ENCODE results near the gene TPPP3. TPM values are rescaled to one million over a fixed set of nuclear protein-coding genes. Genes with fewer than 3 reads are reported as not detected.

The TPPP3 gene
- total RNA-seq, 4 donors from 2014 or later, result 29.6 to 197 (median 89.7) TPM

GRCh38 chr16:67388191-67388590 is 5.1 kb downstream of the TPPP3 start:
- TF ChIP-seq POLR2A (IDR thresholded peaks at IDR 0.05) (no peak), CTCF (IDR thresholded peaks at IDR 0.05) (no peak)
- WGBS, 2 donors, result 93 to 95% methylated on average over 8 of the region's 8 CpGs
- H3K4me3 ChIP-seq (ENCODE audit: low read depth, poor library complexity, severe bottlenecking), result no peak overlapping the region
- DNase-seq (ENCODE audit: low spot score in 2 of 2), result peak in 1 of 2 donors; percentile 59
- intact Hi-C loops (cut with DNase I; ENCODE audit: low total_unique reads), result no loop called here

- peak in 1 of 2 donors; percentile 72 for DNase-seq (ENCODE audit: low spot score in 2 of 2)
- 77 to 84% methylated on average over 8 of the region's 8 CpGs for WGBS, 2 donors
- intact Hi-C loops (cut with DNase I; ENCODE audit: low total_unique reads), result no loop called here
- H3K4me3 ChIP-seq (ENCODE audit: low read depth, poor library complexity, severe bottlenecking), result no peak overlapping the region
- TF ChIP-seq POLR2A (IDR thresholded peaks at IDR 0.05) (no peak), CTCF (IDR thresholded peaks at IDR 0.05) (no peak)
These were observed 5.7 kb downstream of the TPPP3 start for GRCh38 chr16:67387479-67388079.

- H3K4me3 ChIP-seq (ENCODE audit: low read depth, poor library complexity, severe bottlenecking), result no peak overlapping the region
- DNase-seq (ENCODE audit: low spot score in 2 of 2), result peak in 1 of 2 donors; percentile 78
- WGBS, 2 donors, result 92 to 95% methylated on average over 5 of the region's 5 CpGs
- no peak for TF ChIP-seq POLR2A (IDR thresholded peaks at IDR 0.05)
- TF ChIP-seq CTCF (IDR thresholded peaks at IDR 0.05), result no peak
- intact Hi-C loops (cut with DNase I; ENCODE audit: low total_unique reads), result no loop called here
These were observed 6.3 kb downstream of the TPPP3 start for GRCh38 chr16:67386861-67387455.

- TF ChIP-seq CTCF (IDR thresholded peaks at IDR 0.05), result no peak
- TF ChIP-seq POLR2A (IDR thresholded peaks at IDR 0.05), result no peak
- intact Hi-C loops (cut with DNase I; ENCODE audit: low total_unique reads), result no loop called here
- WGBS, 2 donors, result 79 to 84% methylated on average over 8 of the region's 8 CpGs
- H3K4me3 ChIP-seq (ENCODE audit: low read depth, poor library complexity, severe bottlenecking), result no peak overlapping the region
- no peak for DNase-seq (ENCODE audit: low spot score in 2 of 2)
These were observed 8.4 kb downstream of the TPPP3 start for GRCh38 chr16:67384778-67385510.

GRCh38 chr16:67383284-67383683 is 10.0 kb downstream of the TPPP3 start:
- intact Hi-C loops (cut with DNase I; ENCODE audit: low total_unique reads), result no loop called here
- 90 to 94% methylated on average over 3 of the region's 3 CpGs for WGBS, 2 donors
- TF ChIP-seq POLR2A (IDR thresholded peaks at IDR 0.05) (no peak), CTCF (IDR thresholded peaks at IDR 0.05) (no peak)
- H3K4me3 ChIP-seq (ENCODE audit: low read depth, poor library complexity, severe bottlenecking), result no peak overlapping the region
- DNase-seq (ENCODE audit: low spot score in 2 of 2), result no peak

Data from lower leg skin (tissue), 4 donors.